ENCODE data around the gene ZNF45.
"Not testable (repeated sequence)": the region's sequence is repeated elsewhere in the genome, so short reads cannot be mapped to it uniquely, and the experiment has no call there.

The ZNF45 gene

GRCh38 chr19:43934985-43935708, at the start of gene ZNF45:
Gene ZNF45 (minus strand): TSS chr19:43935282. CDS start chr19:43922185, 13,097 bp downstream.
- DNase-seq: peak; percentile 84

GRCh38 chr19:43984687-43985000, 49.6 kb upstream of the ZNF45 start:
- no peak for DNase-seq

- DNase-seq: peak; percentile 98
Observed at GRCh38 chr19:43983912-43984686, 49.0 kb upstream of the ZNF45 start, which contains the start of gene ZNF155. Gene ZNF155 (plus strand): TSS chr19:43984188. CDS start chr19:43988544, 4,356 bp downstream.

GRCh38 chr19:43983544-43983911, 48.4 kb upstream of the ZNF45 start:
- DNase-seq: no peak

- no peak for DNase-seq
Observed at GRCh38 chr19:43976732-43977131, 41.6 kb upstream of the ZNF45 start.

- no peak for DNase-seq
Observed at GRCh38 chr19:43966079-43966694, 31.1 kb upstream of the ZNF45 start.

GRCh38 chr19:43960411-43960810, 25.3 kb upstream of the ZNF45 start:
- no peak for DNase-seq

- DNase-seq: no peak
Observed at GRCh38 chr19:43957891-43958290, 22.8 kb upstream of the ZNF45 start.

- DNase-seq: no peak
Observed at GRCh38 chr19:43956827-43957226, 21.7 kb upstream of the ZNF45 start.

GRCh38 chr19:43950834-43951645, 16.0 kb upstream of the ZNF45 start, which contains the start of gene ZNF221:
Gene ZNF221 (plus strand): TSS chr19:43951228. CDS start chr19:43962727, 11,499 bp downstream.
- DNase-seq: peak; percentile 92

GRCh38 chr19:43949803-43950202, 14.7 kb upstream of the ZNF45 start:
- DNase-seq: not testable (repeated sequence)

GRCh38 chr19:43947412-43947811, 12.3 kb upstream of the ZNF45 start:
- not testable (repeated sequence) for DNase-seq

- DNase-seq: no peak
Observed at GRCh38 chr19:43941209-43941608, 6.1 kb upstream of the ZNF45 start.

GRCh38 chr19:43940719-43941118, 5.6 kb upstream of the ZNF45 start:
- DNase-seq: no peak

GRCh38 chr19:43939557-43940260, 4.6 kb upstream of the ZNF45 start:
- no peak for DNase-seq

- no peak for DNase-seq
Observed at GRCh38 chr19:43936188-43936587, 1.1 kb upstream of the ZNF45 start.

- no peak for DNase-seq
Observed at GRCh38 chr19:43934055-43934984, 762 bp downstream of the ZNF45 start.

GRCh38 chr19:43928820-43929219, 6.3 kb downstream of the ZNF45 start:
- no peak for DNase-seq

GRCh38 chr19:43923875-43924274, 11.2 kb downstream of the ZNF45 start:
- no peak for DNase-seq

- no peak for DNase-seq
Observed at GRCh38 chr19:43914051-43914450, 21.0 kb downstream of the ZNF45 start.

- no peak for DNase-seq
Observed at GRCh38 chr19:43913383-43913782, 21.7 kb downstream of the ZNF45 start.
